Upper lobe of left lung (tissue), 6 donors: Measurements from ENCODE around the gene FAM118B. TPM values are rescaled to one million over a fixed set of nuclear protein-coding genes. Genes with fewer than 3 reads are reported as not detected.
A peak's percentile ranks its signal among the peaks of the same experiment; 100 is the strongest.

Experiments
- ATAC-seq, 2 donors: fragments of 200-7000 bp; cut with Tn5 transposase; one replicate each; pipeline ENCODE4 v1.9.1; 2022; ENCODE audit warnings: mild to moderate bottlenecking in 2 of 2, moderate library complexity in 2 of 2; ENCODE audit not compliant: low FRiP score in 2 of 2
- DNase-seq, 2 donors: peaks; one replicate each; pipeline ENCODE4 v3.0.0-alpha.2; 2019 to 2020
- H3K27ac ChIP-seq, 4 donors: fragments of 200-600 bp; sonication (generic); one replicate each; pipeline ENCODE4 v1.5.1; 2016 to 2019
- H3K27me3 ChIP-seq, 4 donors: fragments of 200-600 bp; sonication (generic); one replicate each; pipeline ENCODE4 v1.5.1; 2017 to 2019
- H3K36me3 ChIP-seq, 4 donors: fragments of 200-600 bp; sonication (generic); one replicate each; pipeline ENCODE4 v1.5.1; 2016 to 2019
- H3K4me1 ChIP-seq, 4 donors: fragments of 200-600 bp; sonication (generic); one replicate each; pipeline ENCODE4 v1.5.1; 2018 to 2019
- H3K4me3 ChIP-seq, 4 donors: fragments of 200-600 bp; sonication (generic); one replicate each; pipeline ENCODE4 v1.5.1; 2017 to 2019; ENCODE audit warnings: mild to moderate bottlenecking in 2 of 4, moderate library complexity in 1 of 4
- H3K9me3 ChIP-seq, 4 donors: fragments of 200-600 bp; sonication (generic); one replicate each; pipeline ENCODE4 v1.5.1; 2018 to 2019
- EP300 ChIP-seq, 4 donors: sonication (generic); formaldehyde crosslinking; IDR thresholded peaks; one replicate each; pipeline ENCODE4 v1.5.1; 2017; ENCODE audit warnings: antibody characterized with exemption in 4 of 4, control low read depth in 2 of 4
- POLR2A ChIP-seq, 4 donors: fragments of 450-650 bp; IDR thresholded peaks; one replicate each; pipeline ENCODE4 v1.5.1; 2016 to 2017; ENCODE audit warnings: antibody characterized with exemption in 4 of 4, mild to moderate bottlenecking in 2 of 4
- POLR2AphosphoS5 ChIP-seq, 2 donors: sonication (generic); formaldehyde crosslinking; IDR thresholded peaks; one replicate each; pipeline ENCODE4 v1.5.1; 2017; ENCODE audit warnings: antibody characterized with exemption in 2 of 2
- WGBS, 2 donors: methylation state at CpG; one replicate each; pipeline ENCODE4 v1.1.5; 2017 to 2018; 5-methylcytosine and 5-hydroxymethylcytosine counted together
- total RNA-seq, 6 donors: library from RNA; depleted of rRNA in 4 of 6; stranded (reverse); fragments of >200 nt in 4 of 6; gene quantifications; one replicate each; pipeline versions ENCODE4 v1.1.0 to v1.2.1, GENCODE V29; 2016 to 2021
- TF ChIP-seq, protein P1 (sequence below), 6 experiments: fragments of 450-650 bp in 4 of 6; fragments of 200-600 bp in 2 of 6; sonication (generic) in 2 of 6; IDR thresholded peaks; one replicate each; pipeline ENCODE4 v1.5.1; 2016 to 2019; ENCODE audit warnings: antibody characterized with exemption in 6 of 6
- donor health status: DM: no; HTN: no; CAD: no; lungs with moderate emphysema.
- donor health status: DM: no; HTN: yes; CAD: no; lungs with severe emphysema.

Gene FAM118B
- total RNA-seq, 6 donors from 2014 or later, result 9.2 to 36.7 (median 31.2) TPM

DNA sequence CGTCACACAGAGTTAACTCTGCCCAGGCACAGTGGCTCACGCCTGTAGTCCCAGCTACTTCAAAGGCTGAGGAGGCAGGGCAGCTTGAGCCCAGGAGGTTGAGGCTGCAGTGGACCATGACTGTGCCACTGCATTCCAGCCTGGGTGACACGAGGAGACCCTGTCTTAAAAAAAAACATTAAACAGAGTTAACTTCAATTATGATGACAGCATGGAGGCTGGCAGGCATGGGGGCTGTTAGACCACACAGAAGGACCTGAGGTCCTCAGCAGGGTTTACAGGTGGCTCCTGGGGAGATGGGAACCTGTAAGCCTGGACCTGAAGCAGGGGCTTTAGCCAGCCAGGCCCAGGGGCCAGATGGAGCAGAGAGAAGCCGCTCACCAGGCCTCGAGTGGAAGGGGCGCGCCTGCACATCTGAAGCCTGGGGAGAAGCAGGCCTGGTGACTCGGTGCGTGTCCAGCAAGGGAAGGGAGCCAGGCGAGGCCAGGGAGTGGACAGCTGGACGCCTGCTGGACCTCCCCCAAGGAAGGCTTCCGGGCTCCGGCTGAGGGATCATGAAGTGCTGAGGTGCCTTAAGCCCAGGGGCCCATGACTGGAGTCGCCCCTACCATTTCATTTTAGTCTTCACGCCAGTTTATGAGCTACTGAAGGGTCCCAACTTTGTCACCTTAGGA lies 25.4 kb upstream of the FAM118B start:
- ATAC-seq, result peak in 1 of 2 donors; percentile 18
- no peak overlapping the region for H3K4me3 ChIP-seq
- TF ChIP-seq POLR2A (IDR thresholded peaks at IDR 0.05) (no peak), EP300 (IDR thresholded peaks at IDR 0.05) (no peak), POLR2AphosphoS5 (IDR thresholded peaks at IDR 0.05) (no peak)
- TF ChIP-seq, protein P1, sequence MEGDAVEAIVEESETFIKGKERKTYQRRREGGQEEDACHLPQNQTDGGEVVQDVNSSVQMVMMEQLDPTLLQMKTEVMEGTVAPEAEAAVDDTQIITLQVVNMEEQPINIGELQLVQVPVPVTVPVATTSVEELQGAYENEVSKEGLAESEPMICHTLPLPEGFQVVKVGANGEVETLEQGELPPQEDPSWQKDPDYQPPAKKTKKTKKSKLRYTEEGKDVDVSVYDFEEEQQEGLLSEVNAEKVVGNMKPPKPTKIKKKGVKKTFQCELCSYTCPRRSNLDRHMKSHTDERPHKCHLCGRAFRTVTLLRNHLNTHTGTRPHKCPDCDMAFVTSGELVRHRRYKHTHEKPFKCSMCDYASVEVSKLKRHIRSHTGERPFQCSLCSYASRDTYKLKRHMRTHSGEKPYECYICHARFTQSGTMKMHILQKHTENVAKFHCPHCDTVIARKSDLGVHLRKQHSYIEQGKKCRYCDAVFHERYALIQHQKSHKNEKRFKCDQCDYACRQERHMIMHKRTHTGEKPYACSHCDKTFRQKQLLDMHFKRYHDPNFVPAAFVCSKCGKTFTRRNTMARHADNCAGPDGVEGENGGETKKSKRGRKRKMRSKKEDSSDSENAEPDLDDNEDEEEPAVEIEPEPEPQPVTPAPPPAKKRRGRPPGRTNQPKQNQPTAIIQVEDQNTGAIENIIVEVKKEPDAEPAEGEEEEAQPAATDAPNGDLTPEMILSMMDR (IDR thresholded peaks at IDR 0.05), result no peak
- H3K9me3 ChIP-seq, result no peaks in the 10 kb centered on the region
- peak in 1 of 2 donors; percentile 72 for DNase-seq
- WGBS, 2 donors, result 80 to 87% methylated on average over 14 to 15 of the region's 15 CpGs
- H3K4me1 ChIP-seq, result no peaks in the 10 kb centered on the region
- H3K27me3 ChIP-seq, result no peaks in the 10 kb centered on the region
- H3K27ac ChIP-seq, result no peak overlapping the region
- peaks cover 0 to 7% (median 5%) of the 10 kb centered on the region in 4 donors for H3K36me3 ChIP-seq

DNA sequence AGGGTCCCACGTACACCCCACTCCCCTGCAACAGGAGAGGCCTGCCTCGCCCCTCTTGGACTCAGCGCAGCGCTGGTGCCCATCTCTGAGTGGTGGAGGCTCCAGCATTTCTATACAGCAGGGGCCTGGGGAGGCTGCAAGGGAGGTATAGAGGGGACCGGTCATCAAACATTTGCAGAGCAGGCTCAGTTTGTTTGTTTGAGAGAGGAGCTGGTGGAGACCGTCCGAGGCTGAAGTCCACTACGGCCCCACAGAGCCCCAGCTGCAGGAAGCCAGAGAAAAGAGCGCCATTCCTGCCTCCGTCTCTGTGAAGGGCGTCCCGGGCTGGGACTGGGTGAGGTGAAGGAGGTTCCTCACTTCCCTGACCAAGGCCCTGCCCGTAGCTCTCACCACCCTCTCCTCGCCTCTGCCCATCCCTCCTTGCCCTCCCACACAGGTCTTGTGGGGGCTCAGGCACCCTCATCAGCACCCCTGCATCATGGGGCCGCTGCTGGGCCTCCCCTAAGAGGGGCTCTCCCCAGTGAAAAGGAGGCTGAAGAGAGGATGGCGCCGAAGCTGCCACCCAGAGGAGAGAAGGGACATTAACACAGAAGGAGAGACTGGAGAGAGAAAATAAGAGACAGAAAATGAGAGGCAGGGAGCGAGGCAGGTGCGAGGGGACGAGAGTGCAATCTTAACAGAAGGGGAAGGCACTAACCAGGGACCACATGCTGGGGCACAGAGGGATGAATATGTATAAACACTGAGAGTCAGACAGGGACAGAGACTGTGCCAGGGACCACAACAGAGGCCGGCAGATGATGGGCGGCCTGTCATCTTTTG lies 24.7 kb upstream of the FAM118B start:
- Histone ChIP-seq H3K4me1 (no peaks in the 10 kb centered on the region), H3K9me3 (no peaks in the 10 kb centered on the region), H3K27ac (no peak overlapping the region), H3K36me3 (peaks cover 0 to 13% (median 8%) of the 10 kb centered on the region in 4 donors), H3K27me3 (no peaks in the 10 kb centered on the region), H3K4me3 (no peak overlapping the region)
- ATAC-seq (no peak), DNase-seq (no peak)
- WGBS, 2 donors, result 77 to 84% methylated on average over 18 to 22 of the region's 22 CpGs
- TF ChIP-seq POLR2A (IDR thresholded peaks at IDR 0.05) (no peak), EP300 (IDR thresholded peaks at IDR 0.05) (no peak)

DNA sequence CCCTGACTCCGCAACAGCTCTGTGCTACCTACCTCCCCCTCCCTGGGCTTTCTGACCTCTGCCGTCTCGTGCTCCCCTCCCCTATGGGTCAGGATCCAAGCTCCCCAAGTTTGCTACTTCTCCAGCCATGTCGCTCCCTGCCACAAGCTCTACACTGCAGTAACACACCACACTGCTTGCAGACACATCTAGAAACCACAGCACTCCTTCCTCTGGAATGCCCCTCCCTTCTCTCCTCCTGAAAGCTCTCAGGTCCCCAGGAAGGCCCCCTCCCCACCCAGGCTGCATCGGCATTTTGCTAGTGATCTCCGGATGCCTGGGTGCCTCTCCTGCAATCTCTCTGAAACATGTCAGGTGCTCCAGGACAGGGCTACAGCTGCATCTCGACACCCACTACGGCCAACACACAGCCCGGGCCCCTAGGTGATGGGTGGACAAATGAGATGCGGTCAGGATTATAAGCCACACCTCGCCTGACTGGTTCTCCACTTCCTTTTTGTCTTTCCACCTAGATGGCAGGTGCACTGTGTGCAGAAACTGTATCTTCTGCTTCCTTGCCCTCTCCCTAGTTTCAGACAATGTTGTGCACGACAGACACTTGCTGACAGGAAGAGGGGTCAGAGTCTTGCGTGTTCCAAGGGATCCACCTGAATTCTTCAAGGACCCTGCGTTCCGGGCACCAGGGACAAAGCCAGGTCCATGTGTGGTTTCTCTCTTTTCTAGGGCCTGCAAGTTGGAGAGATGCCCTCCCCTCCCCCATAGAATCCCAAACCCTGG lies 23.1 kb upstream of the FAM118B start:
- Histone ChIP-seq H3K27me3 (no peaks in the 10 kb centered on the region), H3K9me3 (no peaks in the 10 kb centered on the region), H3K4me1 (no peaks in the 10 kb centered on the region), H3K36me3 (peaks cover 0 to 25% (median 21%) of the 10 kb centered on the region in 4 donors), H3K27ac (no peak overlapping the region), H3K4me3 (no peak overlapping the region)
- 83 to 91% methylated on average over 9 to 15 of the region's 15 CpGs for WGBS, 2 donors
- no peak for ATAC-seq
- TF ChIP-seq POLR2AphosphoS5 (IDR thresholded peaks at IDR 0.05), result no peak
- TF ChIP-seq POLR2A (IDR thresholded peaks at IDR 0.05), result no peak
- TF ChIP-seq, protein P1 (IDR thresholded peaks at IDR 0.05), result no peak
- TF ChIP-seq EP300 (IDR thresholded peaks at IDR 0.05), result no peak
- DNase-seq, result no peak

DNA sequence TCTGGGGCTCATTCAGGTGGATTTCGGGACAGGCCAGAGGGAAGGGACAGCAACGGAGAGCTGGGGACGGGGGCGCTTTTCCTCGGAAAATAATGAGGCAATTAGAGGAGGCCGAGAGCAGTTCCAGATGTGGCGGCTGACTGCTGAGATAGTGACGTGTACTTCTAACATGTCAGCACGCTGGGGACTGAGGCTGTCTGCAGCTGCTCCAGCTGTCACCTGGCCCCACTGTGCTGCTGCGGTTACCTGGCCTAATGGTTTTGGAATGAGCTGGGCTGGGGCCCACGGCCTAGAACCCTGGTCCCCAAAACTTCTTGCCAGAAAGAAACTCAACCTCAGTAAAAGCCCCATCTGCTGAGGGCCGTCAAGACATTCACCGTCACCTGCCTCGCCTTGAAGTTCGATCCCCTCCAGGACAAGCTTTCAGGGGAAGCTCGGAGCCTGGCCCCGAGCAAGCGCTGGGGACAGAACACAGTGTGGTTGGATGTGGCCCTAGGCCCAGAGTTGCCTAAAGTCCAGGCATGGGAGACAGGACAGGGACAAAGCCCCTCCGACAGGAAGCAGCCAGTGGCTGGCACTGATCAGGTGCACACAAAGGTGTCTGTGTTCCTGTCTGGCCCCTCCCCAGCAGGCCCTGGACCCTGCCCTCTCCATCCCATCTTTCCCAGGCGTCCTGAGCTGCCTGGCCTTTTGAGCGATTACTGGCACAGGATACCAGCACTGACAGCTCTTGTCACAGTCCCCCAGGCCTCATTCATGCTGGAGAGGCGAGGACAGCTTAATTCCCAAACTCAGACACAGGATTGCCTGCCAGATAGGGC lies 22.3 kb upstream of the FAM118B start:
- Histone ChIP-seq H3K4me1 (peaks cover 0 to 6% (median 0%) of the 10 kb centered on the region in 4 donors), H3K36me3 (peaks cover 0 to 25% (median 21%) of the 10 kb centered on the region in 4 donors), H3K27ac (no peak overlapping the region), H3K27me3 (no peaks in the 10 kb centered on the region), H3K9me3 (no peaks in the 10 kb centered on the region), H3K4me3 (no peak overlapping the region)
- ATAC-seq, result no peak
- WGBS, 2 donors, result 90 to 91% methylated on average over 13 to 22 of the region's 22 CpGs
- TF ChIP-seq POLR2AphosphoS5 (IDR thresholded peaks at IDR 0.05) (no peak), EP300 (IDR thresholded peaks at IDR 0.05) (no peak), POLR2A (IDR thresholded peaks at IDR 0.05) (no peak)
- TF ChIP-seq, protein P1 (IDR thresholded peaks at IDR 0.05), result no peak
- no peak for DNase-seq
